GM23338 (cell line): ENCODE results near the gene LILRA6. TPM values are rescaled to one million over a fixed set of nuclear protein-coding genes. Genes with fewer than 3 reads are reported as not detected.

Source experiments
- ATAC-seq: fragments of 200-7000 bp; cut with Tn5 transposase; 3 replicates; pipeline ENCODE4 v1.9.1; 2020
- DNase-seq: peaks from one replicate; pipeline ENCODE4 v3.0.0-alpha.2; 2015; ENCODE audit warnings: low spot score
- H2AFZ ChIP-seq: fragments of 200-600 bp; sonication (generic); 2 replicates; pipeline ENCODE4 v1.8.0; 2016; ENCODE audit warnings: antibody characterized with exemption, mild to moderate bottlenecking, moderate library complexity
- H3F3A ChIP-seq: fragments of 200-600 bp; sonication (generic); replicated peaks from 2 replicates; pipeline ENCODE4 v1.8.0; 2017; ENCODE audit warnings: antibody characterized with exemption, mixed run types, low read depth
- H3K27ac ChIP-seq: fragments of 200-600 bp; sonication (generic); 2 replicates; pipeline ENCODE4 v1.6.1; 2016; ENCODE audit warnings: low read depth
- H3K27me3 ChIP-seq: fragments of 200-600 bp; sonication (generic); 2 replicates; pipeline ENCODE4 v1.8.0; 2016; ENCODE audit warnings: mild to moderate bottlenecking, mixed run types, moderate library complexity; ENCODE audit not compliant: insufficient read depth
- H3K36me3 ChIP-seq: fragments of 200-600 bp; sonication (generic); 2 replicates; pipeline ENCODE4 v1.8.0; 2016; ENCODE audit warnings: mild to moderate bottlenecking; ENCODE audit not compliant: insufficient read depth
- H3K4me1 ChIP-seq: fragments of 200-600 bp; sonication (generic); 2 replicates; pipeline ENCODE4 v1.8.0; 2016; ENCODE audit warnings: mild to moderate bottlenecking, moderate library complexity; ENCODE audit not compliant: insufficient read depth
- H3K4me2 ChIP-seq: fragments of 200-600 bp; sonication (generic); 2 replicates; pipeline ENCODE4 v1.7.1; 2017; ENCODE audit warnings: mixed run types
- H3K4me3 ChIP-seq: fragments of 200-600 bp; sonication (generic); 2 replicates; pipeline ENCODE4 v1.6.1; 2016; ENCODE audit warnings: mixed run types
- H3K79me2 ChIP-seq: fragments of 200-600 bp; sonication (generic); replicated peaks from 2 replicates; pipeline ENCODE4 v1.8.0; 2017; ENCODE audit warnings: mild to moderate bottlenecking; ENCODE audit not compliant: insufficient read depth
- H3K9me2 ChIP-seq: fragments of 200-600 bp; sonication (generic); 2 replicates; pipeline ENCODE4 v1.8.0; 2017; ENCODE audit not compliant: insufficient read depth
- H4K20me1 ChIP-seq: fragments of 200-600 bp; sonication (generic); replicated peaks from 2 replicates; pipeline ENCODE4 v1.8.0; 2017; ENCODE audit warnings: mild to moderate bottlenecking; ENCODE audit not compliant: insufficient read depth
- H3K27ac Mint-ChIP-seq: 2 replicates; pipeline ENCODE4 v1.8.0; 2020; ENCODE audit warnings: inconsistent platforms, mild to moderate bottlenecking, moderate library complexity, mixed read lengths
- H3K27me3 Mint-ChIP-seq: 3 replicates; pipeline ENCODE4 v1.8.0; 2022; ENCODE audit warnings: low read depth, mild to moderate bottlenecking, moderate library complexity, mixed read lengths, inconsistent platforms; ENCODE audit not compliant: insufficient read depth, poor library complexity
- H3K36me3 Mint-ChIP-seq: 3 replicates; pipeline ENCODE4 v1.8.0; 2021; ENCODE audit warnings: low read depth, mild to moderate bottlenecking, inconsistent platforms, moderate library complexity, mixed read lengths
- H3K4me1 Mint-ChIP-seq: 3 replicates; pipeline ENCODE4 v1.8.0; 2020; ENCODE audit warnings: mild to moderate bottlenecking, inconsistent platforms, mixed read lengths
- H3K4me3 Mint-ChIP-seq: 3 replicates; pipeline ENCODE4 v1.8.0; 2021; ENCODE audit warnings: moderate library complexity, mild to moderate bottlenecking, inconsistent platforms, mixed read lengths
- H3K9me3 Mint-ChIP-seq: 3 replicates; pipeline ENCODE4 v1.8.0; 2020; ENCODE audit warnings: moderate library complexity, mild to moderate bottlenecking, inconsistent platforms, mixed read lengths
- CREB1 ChIP-seq: fragments of 250-450 bp; sonication (Bioruptor Pico); IDR thresholded peaks from 2 replicates; pipeline ENCODE4 v1.5.0; 2020; ENCODE audit warnings: low read depth, mild to moderate bottlenecking, moderate library complexity
- CTCF ChIP-seq, 2 experiments: fragments of 200-600 bp in 1 of 2; sonication (generic) in 1 of 2; conservative IDR thresholded peaks; 2 replicates each; pipeline versions ENCODE4 v1.5.1 to v1.6.1; 2016 to 2017; ENCODE audit warnings: antibody characterized with exemption in 2 of 2, low read depth in 2 of 2, mild to moderate bottlenecking in 2 of 2, moderate library complexity in 1 of 2
- ETS1 ChIP-seq: IDR thresholded peaks from 2 replicates; pipeline ENCODE4 v1.6.1; 2016; ENCODE audit warnings: antibody characterized with exemption
- EZH2 ChIP-seq: fragments of 200-600 bp; sonication (generic); IDR thresholded peaks from one replicate; pipeline ENCODE4 v1.8.0; 2017; ENCODE audit warnings: antibody characterized with exemption, mild to moderate bottlenecking, low read depth; ENCODE audit not compliant: unreplicated experiment
- EZH2phosphoT487 ChIP-seq: fragments of 200-600 bp; sonication (generic); IDR thresholded peaks from one replicate; pipeline ENCODE4 v1.8.1; 2018; ENCODE audit warnings: antibody characterized with exemption; ENCODE audit not compliant: unreplicated experiment
- JUNB ChIP-seq: IDR thresholded peaks from one replicate; pipeline ENCODE4 v1.6.1; 2016; ENCODE audit warnings: antibody characterized with exemption; ENCODE audit not compliant: unreplicated experiment
- NANOG ChIP-seq: IDR thresholded peaks from 2 replicates; pipeline ENCODE4 v1.6.1; 2016; ENCODE audit warnings: antibody characterized with exemption, borderline replicate concordance
- POLR2AphosphoS5 ChIP-seq: IDR thresholded peaks from 2 replicates; pipeline ENCODE4 v1.6.1; 2016; ENCODE audit warnings: antibody characterized with exemption, low read depth
- STAT1 ChIP-seq: IDR thresholded peaks from one replicate; pipeline ENCODE4 v1.6.1; 2016; ENCODE audit warnings: antibody characterized with exemption; ENCODE audit not compliant: unreplicated experiment
- ZNF114 ChIP-seq: fragments of 250-450 bp; sonication (Bioruptor Pico); IDR thresholded peaks from 2 replicates; pipeline ENCODE4 v1.5.0; 2020; ENCODE audit warnings: mild to moderate bottlenecking, moderate library complexity
- ZNF331 ChIP-seq: fragments of 250-450 bp; sonication (Bioruptor Pico); IDR thresholded peaks from 2 replicates; pipeline ENCODE4 v1.5.0; 2020; ENCODE audit warnings: low read depth, mild to moderate bottlenecking, moderate library complexity
- ZNF462 ChIP-seq: fragments of 250-450 bp; sonication (Bioruptor Pico); IDR thresholded peaks from 2 replicates; pipeline ENCODE4 v1.5.0; 2020; ENCODE audit warnings: mild to moderate bottlenecking, moderate library complexity
- polyA plus RNA-seq: library from polyadenylated mRNA; unstranded; fragments of >200 nt; fragmentation: Nextera tagmentation; extraction: Ambion mirVana; gene quantifications from 2 replicates; pipeline ENCODE4 v1.2.1, GENCODE V29; 2016
- total RNA-seq: library from RNA; depleted of rRNA; stranded (reverse); fragments of >200 nt; shearing (Covaris generic); gene quantifications from 2 replicates; pipeline ENCODE4 v1.2.3, GENCODE V29; 2014
- TF ChIP-seq, protein P1 (sequence below): IDR thresholded peaks from one replicate; pipeline ENCODE4 v1.6.1; 2018; ENCODE audit warnings: antibody characterized with exemption; ENCODE audit not compliant: unreplicated experiment

The LILRA6 gene
- total and polyA plus RNA-seq, 2 experiments from 2014 or later: not detected

GRCh38 chr19:54201172-54201701 is 41.4 kb downstream of the LILRA6 start:
- H3K4me1 ChIP-seq: peaks cover 40% of the 10 kb centered on the region
- Mint-ChIP-seq H3K36me3 (peaks cover 59% of the 10 kb centered on the region), H3K4me1 (peaks cover 38% of the 10 kb centered on the region), H3K27me3 (peaks cover 35% of the 10 kb centered on the region), H3K9me3 (peaks cover 4% of the 10 kb centered on the region), H3K4me3 (peak overlapping the region; percentile 96), H3K27ac (peak overlapping the region; percentile 100)
- ATAC-seq (no peak), DNase-seq (no peak)
- no peak overlapping the region for H2AFZ ChIP-seq
- peak overlapping the region; percentile 100 for H3K4me2 ChIP-seq
- peaks cover 56% of the 10 kb centered on the region for H4K20me1 ChIP-seq
- H3K4me3 ChIP-seq: peak overlapping the region; percentile 89
- peaks cover 54% of the 10 kb centered on the region for H3K36me3 ChIP-seq
- peaks cover 50% of the 10 kb centered on the region for H3F3A ChIP-seq
- H3K79me2 ChIP-seq: peaks cover 59% of the 10 kb centered on the region
- H3K9me2 ChIP-seq: no peaks in the 10 kb centered on the region
- no peak for TF ChIP-seq STAT1
- TF ChIP-seq ETS1: no peak
- TF ChIP-seq EZH2: no peak
- no peak for TF ChIP-seq ZNF114 (CRISPR knock-in tag)
- no peak for TF ChIP-seq ZNF462 (CRISPR knock-in tag)
- no peak for TF ChIP-seq NANOG
- TF ChIP-seq JUNB: no peak
- no peak for TF ChIP-seq EZH2phosphoT487
- TF ChIP-seq POLR2AphosphoS5: no peak
- TF ChIP-seq CTCF (conservative IDR thresholded peaks at IDR 0.05; ENCODE audit: low read depth in 2 of 2): no peak
- no peak for TF ChIP-seq CREB1 (CRISPR knock-in tag)
- TF ChIP-seq, protein P1, sequence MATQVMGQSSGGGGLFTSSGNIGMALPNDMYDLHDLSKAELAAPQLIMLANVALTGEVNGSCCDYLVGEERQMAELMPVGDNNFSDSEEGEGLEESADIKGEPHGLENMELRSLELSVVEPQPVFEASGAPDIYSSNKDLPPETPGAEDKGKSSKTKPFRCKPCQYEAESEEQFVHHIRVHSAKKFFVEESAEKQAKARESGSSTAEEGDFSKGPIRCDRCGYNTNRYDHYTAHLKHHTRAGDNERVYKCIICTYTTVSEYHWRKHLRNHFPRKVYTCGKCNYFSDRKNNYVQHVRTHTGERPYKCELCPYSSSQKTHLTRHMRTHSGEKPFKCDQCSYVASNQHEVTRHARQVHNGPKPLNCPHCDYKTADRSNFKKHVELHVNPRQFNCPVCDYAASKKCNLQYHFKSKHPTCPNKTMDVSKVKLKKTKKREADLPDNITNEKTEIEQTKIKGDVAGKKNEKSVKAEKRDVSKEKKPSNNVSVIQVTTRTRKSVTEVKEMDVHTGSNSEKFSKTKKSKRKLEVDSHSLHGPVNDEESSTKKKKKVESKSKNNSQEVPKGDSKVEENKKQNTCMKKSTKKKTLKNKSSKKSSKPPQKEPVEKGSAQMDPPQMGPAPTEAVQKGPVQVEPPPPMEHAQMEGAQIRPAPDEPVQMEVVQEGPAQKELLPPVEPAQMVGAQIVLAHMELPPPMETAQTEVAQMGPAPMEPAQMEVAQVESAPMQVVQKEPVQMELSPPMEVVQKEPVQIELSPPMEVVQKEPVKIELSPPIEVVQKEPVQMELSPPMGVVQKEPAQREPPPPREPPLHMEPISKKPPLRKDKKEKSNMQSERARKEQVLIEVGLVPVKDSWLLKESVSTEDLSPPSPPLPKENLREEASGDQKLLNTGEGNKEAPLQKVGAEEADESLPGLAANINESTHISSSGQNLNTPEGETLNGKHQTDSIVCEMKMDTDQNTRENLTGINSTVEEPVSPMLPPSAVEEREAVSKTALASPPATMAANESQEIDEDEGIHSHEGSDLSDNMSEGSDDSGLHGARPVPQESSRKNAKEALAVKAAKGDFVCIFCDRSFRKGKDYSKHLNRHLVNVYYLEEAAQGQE: no peak
- TF ChIP-seq ZNF331: no peak
- no peaks in the 10 kb centered on the region for H3K27me3 ChIP-seq
- peak overlapping the region; percentile 60 for H3K27ac ChIP-seq
